Activated naive CD4-positive, alpha-beta T cell (primary cell): ENCODE data around the gene TMEM95.
A peak's percentile ranks its signal among the peaks of the same experiment; 100 is the strongest.

Source experiments
- DNase-seq, 4 experiments: peaks; one replicate each; lab custom pipeline; 2025; lab: John Stamatoyannopoulos, UW

The TMEM95 gene

GRCh38 chr17:7404737-7405349 is 49.9 kb downstream of the TMEM95 start:
- peak in 2 of 4 experiments; percentile 70 to 81 for DNase-seq

DNA sequence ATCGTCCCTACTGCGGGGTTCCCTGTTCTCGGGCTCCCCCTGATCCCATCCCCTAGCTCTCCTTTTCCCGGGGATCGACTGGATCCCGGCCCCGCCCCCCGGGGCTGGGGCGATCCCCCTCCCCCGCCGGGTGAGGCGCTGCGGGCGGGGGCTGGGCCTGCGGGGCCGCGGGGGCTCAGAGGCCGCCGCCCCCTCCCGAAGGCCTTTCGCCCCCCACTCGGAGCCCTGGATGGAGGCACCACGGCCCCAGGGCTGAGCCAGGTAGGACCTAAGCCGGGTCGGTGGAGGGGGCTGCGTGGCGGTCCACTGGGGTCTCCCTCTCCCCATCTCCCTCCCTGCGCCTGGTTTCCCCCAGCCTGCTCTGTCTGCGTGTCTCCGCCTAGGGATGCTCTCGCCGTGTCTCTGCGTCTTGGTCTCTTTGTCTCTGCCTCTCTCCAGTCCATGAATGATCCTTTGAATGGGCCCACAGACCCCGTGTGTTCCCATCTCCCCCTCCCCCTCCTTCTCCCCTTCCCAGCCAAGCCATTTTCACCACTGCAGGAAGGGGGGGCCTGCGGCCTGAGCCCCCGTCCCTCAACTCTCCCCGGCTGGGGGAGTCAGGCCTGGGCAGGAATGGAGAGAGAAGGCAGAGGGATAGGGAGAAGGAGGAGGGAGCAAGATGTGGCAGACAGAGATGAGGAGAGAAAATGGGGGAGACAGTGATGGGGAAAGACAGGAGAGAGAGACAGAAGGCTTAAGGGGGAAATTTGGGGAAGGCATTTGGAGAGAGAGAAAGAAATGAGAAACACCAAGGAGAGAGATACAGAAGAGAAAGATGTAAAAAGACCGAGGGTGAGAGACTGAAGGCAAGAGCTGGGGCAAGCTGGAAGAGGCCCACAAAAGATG is 50.6 kb downstream of the TMEM95 start:
- no peak for DNase-seq

- DNase-seq, result no peak
Measured at GRCh38 chr17:7406235-7406825, 51.4 kb downstream of the TMEM95 start.
